HG03521 (cell line): ENCODE measurements around the gene OTUD6A.

ENCODE experiments used
- ATAC-seq: cut with Tn5 transposase; IDR thresholded peaks from one replicate; pipeline ENCODE4 v1.9.1; 2021; ENCODE audit warnings: mild to moderate bottlenecking, moderate library complexity; ENCODE audit not compliant: unreplicated experiment

The OTUD6A gene, protein sequence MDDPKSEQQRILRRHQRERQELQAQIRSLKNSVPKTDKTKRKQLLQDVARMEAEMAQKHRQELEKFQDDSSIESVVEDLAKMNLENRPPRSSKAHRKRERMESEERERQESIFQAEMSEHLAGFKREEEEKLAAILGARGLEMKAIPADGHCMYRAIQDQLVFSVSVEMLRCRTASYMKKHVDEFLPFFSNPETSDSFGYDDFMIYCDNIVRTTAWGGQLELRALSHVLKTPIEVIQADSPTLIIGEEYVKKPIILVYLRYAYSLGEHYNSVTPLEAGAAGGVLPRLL

DNA sequence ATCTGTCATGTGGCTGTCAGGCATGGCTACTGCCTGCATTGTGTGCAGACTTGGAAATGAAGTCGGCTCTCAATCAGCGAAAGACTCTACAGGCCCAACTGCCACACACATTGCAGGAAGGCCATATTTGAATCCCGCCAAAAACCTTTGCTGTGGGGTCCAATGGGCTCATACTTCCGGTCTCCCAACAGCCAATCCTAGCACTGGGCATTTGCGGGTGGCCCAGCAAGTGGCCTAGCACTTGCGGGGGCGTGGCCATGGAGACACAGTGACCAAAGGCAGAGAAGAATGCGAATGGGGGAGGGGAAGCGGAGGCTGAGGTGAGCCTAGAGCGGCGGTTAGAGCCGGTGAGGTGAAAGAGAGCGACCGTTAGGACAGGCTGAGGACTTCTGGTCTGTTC lies at the start of gene OTUD6A:
Gene OTUD6A (plus strand): TSS at position 382 of the 400 bp plus-strand sequence. CDS start 68 bp downstream, outside the sequence.
- ATAC-seq, result no peak

DNA sequence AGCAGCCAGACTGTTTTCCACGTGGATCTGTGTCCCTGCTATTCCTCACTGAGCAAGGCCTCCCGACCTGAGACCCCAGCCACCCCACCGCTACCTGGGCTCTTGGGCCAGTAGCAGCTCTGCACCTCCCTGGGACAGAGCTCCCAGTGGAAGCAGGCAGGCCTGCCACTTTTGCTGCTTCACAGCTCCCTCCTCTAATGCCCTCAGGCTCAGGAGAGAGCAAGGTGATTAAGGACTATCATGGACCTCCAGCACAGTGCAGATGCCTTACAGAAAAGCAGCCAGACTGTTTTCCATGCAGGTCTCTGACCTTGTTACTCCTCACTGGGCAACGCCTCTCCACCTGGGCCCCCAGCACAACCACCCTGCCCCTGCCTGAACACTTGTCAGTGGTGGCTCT lies 49.5 kb upstream of the OTUD6A start:
- ATAC-seq, result no peak

DNA sequence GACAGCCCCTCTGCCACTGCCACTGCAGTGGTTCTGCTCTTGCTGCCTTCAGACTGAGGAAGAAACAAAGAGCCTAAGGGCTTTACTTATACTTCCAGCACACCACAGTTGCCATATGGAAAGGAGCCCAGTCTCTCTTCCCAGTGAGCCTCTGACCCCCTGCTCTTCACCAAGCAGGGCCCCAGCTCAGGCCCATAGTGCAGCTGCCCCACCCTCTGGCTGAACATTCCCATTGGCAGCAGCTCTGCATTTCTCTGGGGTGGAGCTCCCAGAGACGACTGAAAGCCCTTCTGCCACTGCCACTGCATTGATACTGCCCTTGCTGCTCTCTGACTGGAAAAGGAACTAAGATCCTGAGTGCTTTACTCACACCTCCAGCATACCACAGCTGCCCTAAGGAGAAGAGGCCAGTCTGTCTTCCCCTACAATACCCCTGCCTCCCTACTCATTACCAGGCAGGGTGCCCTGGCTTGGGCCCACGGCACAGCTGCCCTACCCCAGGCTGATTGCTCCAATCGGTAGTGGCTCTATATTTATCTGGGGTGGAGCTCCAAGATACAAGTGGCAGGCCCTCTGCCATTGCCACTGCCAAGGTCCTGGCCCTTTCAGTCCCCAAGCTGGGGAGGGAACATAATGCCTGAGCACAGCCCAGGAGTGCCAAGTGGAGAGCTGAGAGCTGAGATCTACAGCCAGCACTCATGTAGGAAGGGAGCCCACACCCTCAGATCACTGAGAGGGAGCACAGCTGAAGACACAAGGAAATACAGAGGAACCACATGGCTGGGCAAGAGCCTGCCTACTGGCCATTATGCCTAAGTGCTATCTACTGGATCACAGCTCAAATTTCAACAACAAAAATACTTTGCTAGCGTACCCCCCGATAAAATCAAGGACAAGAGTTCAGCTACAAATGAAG lies 48.5 kb upstream of the OTUD6A start:
- ATAC-seq, result no peak

DNA sequence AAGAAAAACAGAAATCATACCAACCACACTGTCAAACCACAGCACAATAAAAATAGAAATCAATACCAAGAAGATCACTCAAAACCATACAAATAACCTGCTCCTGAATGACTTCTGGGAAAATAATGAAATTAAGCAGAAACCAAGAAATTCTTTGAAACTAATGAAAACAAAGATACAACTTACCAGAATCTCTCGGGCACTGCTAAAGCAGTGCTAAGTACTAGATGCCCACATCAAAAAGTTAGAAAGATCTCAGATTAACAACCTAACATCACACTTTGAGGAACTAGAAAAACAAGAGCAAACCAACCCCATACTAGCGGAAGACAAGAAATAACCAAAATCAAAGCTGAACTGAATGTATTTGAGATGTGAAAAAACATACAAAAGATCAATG lies 45.7 kb upstream of the OTUD6A start:
- no peak for ATAC-seq

DNA sequence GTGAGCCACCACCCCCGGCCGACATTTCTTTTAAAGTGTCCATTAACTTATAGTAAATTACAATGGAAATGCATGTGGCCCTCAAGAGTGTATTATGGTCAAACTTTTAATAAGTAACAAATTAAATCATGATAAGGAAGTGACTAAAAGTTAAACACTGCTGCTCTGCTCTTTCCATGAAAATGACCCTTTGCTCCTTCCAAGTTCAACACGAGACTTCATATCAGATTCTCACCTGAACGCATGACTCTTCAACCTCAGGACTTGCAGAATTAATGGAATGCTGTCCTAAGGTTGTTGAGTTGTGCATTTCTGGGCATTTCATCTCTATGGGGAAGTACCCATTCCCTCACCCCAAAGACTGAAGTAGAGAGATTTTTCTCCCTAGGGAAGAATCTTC lies 39.6 kb upstream of the OTUD6A start:
- no peak for ATAC-seq

DNA sequence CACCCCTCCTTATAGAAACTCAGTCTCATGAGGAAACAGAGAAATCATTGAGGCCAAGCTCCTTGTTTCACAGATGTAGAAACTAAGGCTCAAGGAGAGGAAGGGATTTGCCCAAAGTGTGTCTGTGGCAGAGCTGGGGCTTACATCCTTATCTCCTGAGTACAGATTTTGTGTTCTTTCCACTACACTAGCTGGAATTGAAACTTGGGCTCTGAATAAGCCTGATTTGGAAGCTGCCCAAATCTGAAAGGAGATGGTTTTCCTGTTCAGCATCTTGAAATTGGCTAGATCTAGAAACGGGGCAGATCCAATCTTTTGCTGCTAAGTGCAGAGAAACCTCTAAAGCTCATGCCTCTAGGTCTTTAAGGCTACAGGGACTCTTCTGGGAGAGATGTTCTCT lies 36.8 kb upstream of the OTUD6A start:
- no peak for ATAC-seq

DNA sequence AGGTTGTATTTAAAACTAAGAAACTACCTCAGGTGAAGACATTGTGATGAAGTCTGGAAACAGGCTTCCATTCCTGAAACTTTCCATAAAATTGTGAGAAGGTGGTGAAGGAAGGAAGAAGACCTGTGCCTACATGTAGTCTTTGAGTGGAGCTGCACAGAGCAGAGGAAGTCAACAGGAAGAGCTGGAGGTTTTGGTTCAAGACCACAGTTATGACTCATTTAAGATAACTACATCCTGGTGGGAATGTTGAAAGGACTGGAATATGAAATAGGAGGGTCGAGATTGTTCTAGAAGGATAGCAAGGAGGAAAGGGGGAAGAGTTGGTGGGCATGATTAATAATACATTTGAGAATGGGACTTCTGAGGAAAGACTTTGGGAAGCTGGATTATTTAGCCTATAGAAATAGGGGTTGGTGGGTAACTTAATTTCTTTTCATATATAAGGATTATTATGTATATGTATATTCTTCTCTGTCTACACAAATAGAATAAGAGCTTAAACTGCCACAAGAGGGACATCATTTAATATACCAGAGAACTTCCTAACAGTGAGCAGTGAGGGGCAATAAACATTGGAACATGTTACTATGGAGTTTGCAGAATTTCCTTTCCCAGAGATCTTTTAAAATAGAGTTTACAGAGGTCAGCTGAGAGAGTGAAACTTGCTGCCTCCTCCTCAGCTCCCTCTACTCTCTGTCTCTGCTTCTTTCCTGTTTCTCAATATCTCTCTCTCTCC lies 36.0 kb upstream of the OTUD6A start:
- ATAC-seq, result no peak

DNA sequence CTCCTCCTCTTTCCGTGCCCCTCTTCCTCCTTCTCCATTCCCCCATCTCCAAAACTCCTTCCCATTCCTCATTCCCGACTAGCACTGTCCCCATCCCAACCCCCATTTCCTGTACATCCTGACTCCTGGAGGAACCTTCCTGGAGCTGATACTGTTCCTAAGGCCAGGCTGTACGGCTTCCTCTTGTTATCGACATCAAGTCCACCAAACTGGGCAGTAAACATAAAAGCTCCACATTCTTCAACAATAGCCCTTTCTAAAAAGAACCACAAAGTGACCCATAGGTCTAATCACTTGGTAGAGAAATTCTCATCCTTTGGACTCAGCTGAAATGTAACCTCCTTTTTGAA lies 35.4 kb upstream of the OTUD6A start:
- ATAC-seq, result no peak

DNA sequence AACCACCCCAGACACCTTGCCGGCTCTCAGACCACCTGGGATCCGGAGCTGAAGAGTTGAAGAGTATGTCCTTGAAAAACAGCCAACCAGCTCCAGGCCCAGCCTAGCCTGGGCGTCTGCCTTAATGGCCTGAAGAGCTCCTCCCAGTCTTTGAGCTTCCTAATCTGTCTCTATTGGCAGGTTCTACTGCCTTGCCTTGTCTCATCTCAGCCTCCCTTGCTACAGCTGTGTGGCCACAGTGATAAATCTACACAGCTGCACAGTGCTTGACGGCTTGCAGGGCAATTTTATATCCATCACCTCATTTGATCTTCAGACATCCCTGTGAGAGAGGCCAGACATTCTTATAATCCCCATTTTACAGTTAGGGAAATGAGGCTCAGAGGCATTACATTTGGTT lies 32.4 kb upstream of the OTUD6A start:
- no peak for ATAC-seq

DNA sequence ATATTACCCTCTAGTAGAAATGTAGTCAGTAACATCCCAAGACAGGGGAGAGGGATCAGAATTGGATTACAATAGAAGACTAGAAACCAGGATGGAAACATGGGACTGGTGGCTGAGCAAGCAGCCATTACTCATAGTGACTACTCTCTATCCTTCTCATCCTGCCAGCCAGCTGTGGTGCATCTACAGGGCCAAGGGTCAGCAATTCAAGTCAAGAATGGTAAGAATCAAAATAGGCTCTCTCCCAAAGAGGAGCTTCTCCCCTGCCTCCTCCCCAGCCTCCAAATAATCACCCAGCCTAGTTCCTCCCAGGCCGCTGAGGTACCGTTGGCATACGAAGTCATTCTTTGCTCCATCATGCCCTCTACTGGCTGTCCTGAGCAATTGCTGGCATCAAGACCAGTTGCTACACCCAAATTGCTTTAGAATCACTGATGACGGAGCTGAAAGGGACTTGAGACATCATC lies 31.9 kb upstream of the OTUD6A start:
- peak; percentile 47 for ATAC-seq

DNA sequence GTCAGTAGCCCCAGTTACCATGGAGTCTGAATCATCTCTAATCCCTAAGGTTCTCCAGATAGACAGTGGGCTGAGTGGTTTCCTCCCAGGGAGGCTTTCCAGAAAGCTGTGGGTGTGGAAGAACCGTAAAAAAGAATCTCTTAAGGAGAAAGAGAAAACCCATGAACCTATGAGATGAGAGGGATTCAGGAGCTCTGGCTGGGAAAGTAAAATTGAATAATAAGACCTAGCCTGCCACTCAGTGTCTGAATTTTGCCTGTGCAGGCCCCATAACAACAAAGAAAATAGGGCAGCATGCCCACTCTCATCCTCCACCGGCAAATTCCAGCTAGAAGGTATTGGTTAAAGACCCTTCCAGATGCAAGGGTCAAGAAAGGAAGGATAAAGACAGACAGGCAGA lies 29.5 kb upstream of the OTUD6A start:
- no peak for ATAC-seq

DNA sequence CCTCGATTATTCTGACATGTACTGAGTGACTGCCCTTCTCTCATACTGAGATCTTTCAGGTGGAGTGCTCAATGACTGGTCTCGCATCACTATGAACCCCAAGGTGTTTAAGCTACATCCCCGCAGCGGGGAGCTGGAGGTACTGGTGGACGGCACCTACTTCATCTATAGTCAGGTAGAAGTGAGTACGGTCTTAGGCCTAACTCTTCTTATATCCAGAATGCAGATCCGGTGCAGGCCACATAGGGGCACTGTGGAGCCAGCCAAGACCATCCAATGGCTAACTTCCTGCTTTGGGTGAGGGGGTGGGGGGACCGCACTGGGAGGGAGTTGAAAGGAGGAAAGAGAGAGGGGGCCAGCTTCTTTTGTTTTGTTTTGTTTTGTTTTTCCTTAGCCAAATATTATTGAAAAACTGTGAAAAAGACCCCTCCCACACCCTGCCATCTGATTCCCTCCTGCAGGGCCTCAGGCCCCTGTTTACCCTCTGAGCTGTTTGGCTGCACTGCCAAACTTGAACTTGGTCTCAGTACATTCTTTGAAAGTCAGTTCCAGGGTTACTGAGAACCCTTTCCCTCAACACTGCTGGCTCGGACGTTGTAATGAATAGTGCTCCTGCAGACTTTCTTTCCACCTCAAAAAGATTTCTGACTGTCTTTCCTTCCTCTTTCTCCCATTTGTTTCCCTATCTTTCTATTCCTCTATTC lies 28.8 kb upstream of the OTUD6A start:
- peak; percentile 63 for ATAC-seq

DNA sequence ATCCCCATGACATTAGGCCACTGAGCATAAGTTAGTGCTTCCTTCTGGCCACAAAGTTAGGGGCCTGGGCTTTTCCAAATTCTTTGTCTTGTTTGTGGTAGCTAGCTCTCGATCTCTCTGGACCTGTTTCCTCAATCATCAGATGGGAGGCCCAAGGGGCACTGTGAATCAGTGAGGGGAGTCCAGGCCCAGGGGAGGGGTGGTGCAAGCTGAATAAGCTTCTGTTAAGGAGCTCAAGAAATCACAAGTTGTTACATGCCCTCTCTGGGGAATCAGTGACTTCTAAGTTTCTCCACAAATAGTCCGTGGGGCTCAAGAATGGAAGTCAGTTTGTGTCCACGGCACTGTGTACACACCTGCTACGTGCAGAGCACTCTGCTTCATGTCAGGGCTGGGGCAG lies 27.6 kb upstream of the OTUD6A start:
- ATAC-seq, result no peak

DNA sequence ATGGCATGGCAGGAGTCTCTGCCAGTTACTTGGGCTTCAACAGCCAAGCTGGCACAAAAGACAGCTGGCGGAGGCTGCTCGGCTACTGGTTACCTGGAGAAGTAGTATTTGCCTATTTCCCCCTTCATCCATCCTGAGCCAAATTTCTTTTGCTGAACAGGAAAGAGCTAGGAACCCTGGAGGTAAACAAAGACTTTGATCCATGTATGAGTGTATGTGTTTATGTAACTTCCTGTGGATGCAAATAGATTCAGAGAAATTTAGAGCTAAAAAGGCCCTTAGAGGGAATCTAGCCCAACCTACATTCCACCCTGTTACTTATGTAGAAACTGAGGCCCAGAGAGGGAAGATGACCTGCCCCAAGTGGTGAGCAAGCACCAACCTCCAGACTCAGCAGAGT lies 23.7 kb upstream of the OTUD6A start:
- no peak for ATAC-seq

DNA sequence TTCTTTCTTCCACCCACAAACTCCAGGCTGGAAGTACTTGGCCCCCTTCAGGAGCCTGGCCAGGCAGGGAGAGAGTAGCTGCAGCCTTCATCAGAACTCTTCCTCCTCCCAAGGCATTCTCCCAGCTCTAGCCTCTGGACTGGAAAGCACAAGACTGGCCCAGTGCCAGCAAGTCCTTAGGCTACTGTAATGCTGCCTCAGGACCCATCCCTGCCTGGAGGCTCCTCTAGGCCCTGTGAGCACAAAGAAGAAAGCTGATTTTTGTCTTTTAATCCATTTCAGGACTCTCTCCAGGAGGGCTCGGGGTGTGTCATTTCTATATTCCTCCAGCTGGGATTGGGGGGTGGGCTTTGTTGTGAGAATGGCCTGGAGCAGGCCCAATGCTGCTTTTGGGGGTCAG lies 23.3 kb upstream of the OTUD6A start:
- ATAC-seq, result no peak

DNA sequence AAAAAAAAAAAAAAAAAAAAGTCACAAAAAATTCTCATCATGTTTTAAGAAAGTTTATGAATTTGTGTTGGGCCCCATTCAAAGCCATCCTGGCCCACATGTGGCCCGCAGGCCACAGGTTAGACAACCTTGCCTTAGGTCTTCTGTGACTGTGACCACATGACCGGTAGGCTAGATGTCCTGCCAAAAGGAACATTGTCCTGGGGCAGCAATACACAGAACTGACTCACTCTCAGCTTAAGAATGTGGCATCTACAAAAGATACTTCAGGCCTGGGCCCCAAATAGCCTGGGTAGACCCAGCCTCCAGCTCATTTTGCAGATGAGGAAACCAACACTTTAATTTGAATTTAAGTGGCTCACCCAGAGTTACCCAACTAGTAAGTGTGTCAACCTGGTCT lies 22.5 kb upstream of the OTUD6A start:
- ATAC-seq, result no peak

DNA sequence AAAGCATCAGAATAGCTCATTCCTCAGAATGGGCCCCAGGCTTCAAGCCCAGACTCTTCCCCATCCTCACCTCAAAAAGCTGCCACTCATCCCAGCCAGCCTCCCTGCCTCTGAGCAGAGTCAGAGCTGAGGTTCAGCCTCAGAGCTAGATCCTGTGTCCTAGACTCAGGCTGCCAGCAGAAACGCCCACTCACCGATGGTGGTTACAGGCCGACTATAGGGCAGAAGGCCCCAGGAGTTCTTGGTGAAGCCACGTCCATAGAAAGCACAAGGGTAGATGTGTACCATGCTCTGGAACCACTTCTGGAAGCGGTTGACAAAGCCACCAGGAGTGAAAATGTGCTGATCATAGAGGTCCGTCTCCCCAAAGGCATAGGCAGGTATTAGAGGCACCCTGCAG lies 20.3 kb upstream of the OTUD6A start:
- ATAC-seq, result no peak

DNA sequence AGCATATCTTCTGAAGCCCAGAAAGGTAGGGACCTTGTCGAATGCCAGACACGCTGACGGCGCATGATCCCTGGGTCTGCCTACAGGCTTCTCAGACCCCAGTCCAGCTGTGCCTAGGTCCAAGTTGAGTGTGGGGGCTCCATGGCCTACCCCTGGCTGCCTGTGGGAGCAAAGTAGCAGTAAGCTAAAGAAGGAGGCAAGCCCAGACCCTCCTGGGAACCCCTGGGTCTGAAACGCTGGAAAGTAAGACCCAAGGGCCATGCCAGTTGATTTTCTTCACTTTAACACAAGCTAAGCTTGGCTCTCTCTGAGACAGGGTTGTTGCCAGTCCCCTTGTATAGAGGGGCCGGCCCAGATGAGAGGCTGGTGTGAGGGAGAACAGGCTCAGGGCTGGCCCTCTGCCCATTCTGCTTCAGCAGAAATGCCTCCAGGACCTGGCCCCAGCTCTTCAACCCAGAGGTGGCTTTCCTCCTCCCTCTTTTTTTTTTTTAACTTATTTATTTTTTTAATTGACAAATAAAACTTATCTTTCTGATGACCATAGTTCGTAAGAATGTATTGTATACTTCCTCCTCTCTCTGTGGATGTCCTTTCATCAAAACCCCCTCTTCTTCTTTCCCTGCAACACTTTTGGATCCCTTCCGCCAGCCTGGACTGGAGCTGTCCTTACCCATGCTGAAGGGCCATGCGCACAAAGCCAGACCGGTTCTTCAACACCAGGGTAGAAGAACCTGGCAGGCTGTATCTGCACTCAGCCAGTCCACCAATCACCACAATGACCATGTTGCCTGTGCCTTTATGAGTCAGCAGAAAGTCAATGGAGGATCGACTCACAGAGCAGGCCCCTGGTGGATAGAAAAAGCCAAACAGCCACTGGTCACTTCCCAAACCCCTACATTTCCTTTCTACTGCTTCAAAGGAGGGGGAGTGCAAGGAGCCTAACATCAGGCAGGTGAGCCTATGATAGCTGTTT lies 19.6 kb upstream of the OTUD6A start:
- no peak for ATAC-seq

DNA sequence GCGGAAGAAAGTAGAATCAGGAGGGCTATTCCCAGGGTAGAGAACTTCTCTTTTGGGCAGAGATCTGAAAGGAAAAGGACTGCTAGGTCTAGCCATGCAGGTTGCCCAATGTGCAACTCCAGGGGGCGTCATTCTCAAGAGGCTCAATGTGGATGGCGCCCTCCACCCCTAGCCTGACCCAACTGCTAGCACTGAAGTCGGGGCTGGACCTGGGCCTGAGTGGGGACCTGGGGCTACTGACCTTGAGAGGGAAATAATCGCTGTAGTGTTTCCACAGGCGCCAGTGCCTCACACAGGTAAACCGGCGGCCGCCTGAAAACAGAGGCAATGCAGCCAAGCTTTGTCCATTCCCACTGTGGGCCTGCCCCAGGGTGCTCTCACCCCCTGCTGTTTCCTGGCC lies 18.6 kb upstream of the OTUD6A start:
- no peak for ATAC-seq
